HFFc6 (cell line): ENCODE data around the gene HS3ST4. TPM values are rescaled to one million over a fixed set of nuclear protein-coding genes. Genes with fewer than 3 reads are reported as not detected.

Experiments used
- DNase-seq: peaks from one replicate; pipeline ENCODE4 v3.0.0-alpha.2; 2018
- H3K27ac Mint-ChIP-seq: 2 replicates; pipeline ENCODE4 v1.8.0; 2020; ENCODE audit warnings: mild to moderate bottlenecking, mixed read lengths
- H3K27me3 Mint-ChIP-seq: 2 replicates; pipeline ENCODE4 v1.8.0; 2021; ENCODE audit warnings: mild to moderate bottlenecking, moderate library complexity, mixed read lengths; ENCODE audit not compliant: insufficient read depth
- H3K36me3 Mint-ChIP-seq: 2 replicates; pipeline ENCODE4 v1.8.0; 2021; ENCODE audit warnings: low read depth, mixed read lengths
- H3K4me1 Mint-ChIP-seq: 2 replicates; pipeline ENCODE4 v1.8.0; 2020; ENCODE audit warnings: low read depth, mixed read lengths
- H3K4me3 Mint-ChIP-seq: 2 replicates; pipeline ENCODE4 v1.8.0; 2020; ENCODE audit warnings: mild to moderate bottlenecking, moderate library complexity, mixed read lengths
- H3K9me3 Mint-ChIP-seq: 2 replicates; pipeline ENCODE4 v1.8.0; 2020; ENCODE audit warnings: mild to moderate bottlenecking, mixed read lengths
- total RNA-seq, 6 experiments: library from RNA; stranded (reverse); fragmentation: NEBNext Ultra II Directional; extraction: Animal tissue kit (Norgen Biotek cat#: 25700); gene quantifications; 2 replicates in 1 of 6; 3 replicates in 5 of 6; pipeline ENCODE4 v1.2.3, GENCODE V29; 2021
- TF ChIP-seq, protein P1 (sequence below): fragments of 200-600 bp; sonication (generic); IDR thresholded peaks from 2 replicates; pipeline ENCODE4 v1.5.0; 2021; ENCODE audit warnings: antibody characterized with exemption, mild to moderate bottlenecking

Gene HS3ST4
- total RNA-seq, 6 experiments from 2014 or later: not detected

- Mint-ChIP-seq H3K4me1 (no peaks in the 10 kb centered on the region), H3K36me3 (no peaks in the 10 kb centered on the region), H3K9me3 (peaks cover 19% of the 10 kb centered on the region), H3K4me3 (no peak overlapping the region), H3K27ac (no peak overlapping the region), H3K27me3 (peaks cover 4% of the 10 kb centered on the region)
- DNase-seq: no peak
- TF ChIP-seq, protein P1, sequence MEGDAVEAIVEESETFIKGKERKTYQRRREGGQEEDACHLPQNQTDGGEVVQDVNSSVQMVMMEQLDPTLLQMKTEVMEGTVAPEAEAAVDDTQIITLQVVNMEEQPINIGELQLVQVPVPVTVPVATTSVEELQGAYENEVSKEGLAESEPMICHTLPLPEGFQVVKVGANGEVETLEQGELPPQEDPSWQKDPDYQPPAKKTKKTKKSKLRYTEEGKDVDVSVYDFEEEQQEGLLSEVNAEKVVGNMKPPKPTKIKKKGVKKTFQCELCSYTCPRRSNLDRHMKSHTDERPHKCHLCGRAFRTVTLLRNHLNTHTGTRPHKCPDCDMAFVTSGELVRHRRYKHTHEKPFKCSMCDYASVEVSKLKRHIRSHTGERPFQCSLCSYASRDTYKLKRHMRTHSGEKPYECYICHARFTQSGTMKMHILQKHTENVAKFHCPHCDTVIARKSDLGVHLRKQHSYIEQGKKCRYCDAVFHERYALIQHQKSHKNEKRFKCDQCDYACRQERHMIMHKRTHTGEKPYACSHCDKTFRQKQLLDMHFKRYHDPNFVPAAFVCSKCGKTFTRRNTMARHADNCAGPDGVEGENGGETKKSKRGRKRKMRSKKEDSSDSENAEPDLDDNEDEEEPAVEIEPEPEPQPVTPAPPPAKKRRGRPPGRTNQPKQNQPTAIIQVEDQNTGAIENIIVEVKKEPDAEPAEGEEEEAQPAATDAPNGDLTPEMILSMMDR: no peak
Observed at GRCh38 chr16:25729188-25729915, 37.6 kb downstream of the HS3ST4 start.

DNA sequence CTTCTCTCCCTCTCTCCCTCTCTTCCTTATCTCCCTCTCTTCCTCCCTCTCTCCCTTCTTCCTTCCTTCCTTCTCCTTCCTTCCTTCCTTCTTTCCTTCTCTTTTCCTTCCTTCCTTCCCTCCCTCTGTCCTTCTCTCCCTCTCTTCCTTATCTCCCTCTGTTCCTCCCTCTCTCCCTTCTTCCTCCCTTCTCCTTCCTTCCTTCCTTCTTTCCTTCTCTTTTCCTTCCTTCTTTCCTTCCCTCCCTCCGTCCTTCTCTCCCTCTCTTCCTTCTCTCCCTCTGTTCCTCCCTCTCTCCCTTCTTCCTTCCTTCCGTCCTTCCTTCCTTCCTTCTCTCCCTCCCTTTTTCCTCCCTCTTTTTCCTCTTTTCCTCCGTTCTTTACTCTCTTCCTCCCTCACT, 38.6 kb downstream of the HS3ST4 start:
- no peaks in the 10 kb centered on the region for H3K36me3 Mint-ChIP-seq
- no peak overlapping the region for H3K27ac Mint-ChIP-seq
- no peak overlapping the region for H3K4me3 Mint-ChIP-seq
- no peaks in the 10 kb centered on the region for H3K4me1 Mint-ChIP-seq
- TF ChIP-seq, protein P1: no peak
- peaks cover 3% of the 10 kb centered on the region; the same call in 1 of the 2 replicates for H3K27me3 Mint-ChIP-seq
- no peak for DNase-seq
- peaks cover 18% of the 10 kb centered on the region for H3K9me3 Mint-ChIP-seq

DNA sequence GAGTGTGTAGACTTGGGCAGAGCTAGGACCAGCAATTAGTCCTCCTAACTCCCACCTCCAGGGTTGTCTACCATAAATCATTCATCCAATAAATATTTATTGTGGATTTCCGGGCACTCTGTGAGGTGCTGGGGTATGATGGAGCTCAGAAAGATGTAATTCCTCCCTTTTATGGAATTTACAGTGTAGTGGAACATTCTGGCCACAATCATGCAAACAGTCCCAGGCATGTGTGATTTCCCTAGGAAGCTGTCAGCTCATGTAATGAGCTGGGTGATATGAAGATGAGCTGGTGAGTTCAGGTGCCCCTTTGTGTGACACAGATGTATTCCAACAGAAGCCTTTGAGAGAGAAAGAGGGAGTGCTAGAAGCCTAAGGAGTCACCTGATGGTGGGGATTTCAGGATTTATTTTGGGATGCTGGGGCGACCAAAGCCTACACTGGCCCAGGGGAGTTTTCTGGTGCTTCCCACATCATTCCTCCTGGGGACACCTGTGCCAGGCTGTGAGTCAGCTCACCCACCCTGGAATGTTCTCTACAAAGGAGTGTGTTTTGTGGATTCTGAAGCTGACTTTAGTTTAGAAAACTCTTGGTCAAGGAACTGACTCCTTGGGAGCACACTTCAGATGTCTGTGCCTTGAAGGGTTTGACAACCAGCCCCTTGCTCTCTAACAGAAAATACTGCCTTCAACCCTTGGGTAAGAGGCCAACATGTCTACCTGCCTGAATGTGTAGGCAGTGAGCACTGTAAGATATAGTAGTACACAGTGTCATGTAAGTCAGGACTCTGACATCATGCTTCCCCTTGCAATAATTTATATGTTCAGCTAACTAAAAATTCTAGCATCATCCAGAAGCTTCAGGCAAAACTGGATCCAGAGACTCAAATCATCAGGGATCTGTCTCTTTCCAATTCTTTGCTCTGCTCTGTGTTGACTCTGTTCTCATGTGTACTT, 42.9 kb downstream of the HS3ST4 start:
- Mint-ChIP-seq H3K4me1 (no peaks in the 10 kb centered on the region), H3K27ac (no peak overlapping the region), H3K9me3 (peaks cover 54% of the 10 kb centered on the region), H3K27me3 (peaks cover 1% of the 10 kb centered on the region), H3K4me3 (no peak overlapping the region), H3K36me3 (no peaks in the 10 kb centered on the region; the same call in 1 of the 2 replicates)
- DNase-seq: no peak
- TF ChIP-seq, protein P1: no peak

- Mint-ChIP-seq H3K4me3 (no peak overlapping the region), H3K9me3 (peaks cover 61% of the 10 kb centered on the region), H3K27ac (no peak overlapping the region), H3K4me1 (no peaks in the 10 kb centered on the region), H3K27me3 (peaks cover under 1% of the 10 kb centered on the region), H3K36me3 (no peaks in the 10 kb centered on the region; the same call in 1 of the 2 replicates)
- TF ChIP-seq, protein P1: no peak
- DNase-seq: no peak
Observed at GRCh38 chr16:25735645-25736044, 43.9 kb downstream of the HS3ST4 start.

DNA sequence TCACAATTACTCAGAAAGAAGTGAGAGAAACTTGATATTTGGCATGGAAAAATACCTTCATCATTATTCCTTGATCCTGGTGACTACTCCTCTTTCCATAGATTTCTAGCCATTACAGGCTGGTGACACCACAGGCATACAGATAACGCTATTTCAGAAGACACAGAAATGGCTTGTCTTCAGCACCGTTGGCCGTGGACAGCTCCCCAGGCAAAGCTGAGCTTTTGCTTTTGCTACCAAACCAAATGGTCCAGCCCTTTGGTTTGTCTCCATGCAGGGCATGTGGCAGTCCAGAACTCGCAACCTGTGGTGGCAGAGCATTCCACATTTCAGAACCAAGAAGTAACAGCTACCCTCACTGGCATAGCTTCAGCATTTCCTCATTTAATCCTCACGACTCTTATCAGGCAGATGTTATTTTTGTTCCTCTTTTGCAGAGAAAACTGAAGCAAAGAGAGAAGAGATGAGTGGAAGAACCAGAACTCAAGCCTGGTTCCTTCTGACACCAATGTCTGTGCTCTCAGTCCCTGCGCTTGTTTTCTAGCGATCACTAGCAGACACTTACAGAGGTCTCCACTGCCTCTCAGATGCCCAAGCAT, 55.5 kb downstream of the HS3ST4 start:
- no peaks in the 10 kb centered on the region for H3K4me1 Mint-ChIP-seq
- H3K4me3 Mint-ChIP-seq: no peak overlapping the region
- peaks cover 5% of the 10 kb centered on the region; the same call in 1 of the 2 replicates for H3K36me3 Mint-ChIP-seq
- no peaks in the 10 kb centered on the region for H3K27me3 Mint-ChIP-seq
- no peak overlapping the region for H3K27ac Mint-ChIP-seq
- peaks cover 15% of the 10 kb centered on the region for H3K9me3 Mint-ChIP-seq
- DNase-seq: no peak
- TF ChIP-seq, protein P1: no peak
